Panc1 (cell line): ENCODE measurements around the gene PPP3R2.

ENCODE experiments used
- CTCF ChIP-seq: fragments of 450-650 bp; IDR thresholded peaks from 2 replicates; pipeline ENCODE4 v1.5.1; 2017; ENCODE audit warnings: mild to moderate bottlenecking
- POLR2AphosphoS5 ChIP-seq: IDR thresholded peaks from 2 replicates; pipeline ENCODE4 v1.6.1; 2012; ENCODE audit warnings: mild to moderate bottlenecking, low read depth, low read length, moderate library complexity
- SIN3A ChIP-seq: IDR thresholded peaks from 2 replicates; pipeline ENCODE4 v1.6.1; 2012; ENCODE audit warnings: low read depth, mild to moderate bottlenecking, low read length, moderate library complexity, borderline replicate concordance; ENCODE audit not compliant: insufficient read depth

DNA sequence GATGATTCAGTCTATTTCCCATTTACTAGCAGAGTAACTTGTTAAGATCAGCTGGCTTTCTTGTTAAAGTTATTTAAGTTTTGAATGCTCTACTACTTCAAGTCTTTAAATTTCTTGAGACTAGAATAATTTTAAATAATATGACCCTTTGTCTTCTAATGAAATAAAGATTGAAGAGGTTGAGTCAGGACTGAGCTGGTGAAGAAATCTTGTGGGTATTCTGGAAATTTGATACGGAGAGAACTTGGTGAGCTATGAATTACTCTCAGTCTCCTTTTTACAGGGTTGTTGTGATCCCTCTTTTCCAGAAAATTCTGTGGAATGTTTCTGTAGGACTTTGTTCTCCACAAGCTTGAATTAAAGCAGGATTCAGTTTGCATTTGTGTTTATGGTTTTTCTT, 31.8 kb downstream of the PPP3R2 start:
- TF ChIP-seq SIN3A (no peak), CTCF (no peak), POLR2AphosphoS5 (no peak)
